Keratinocyte (primary cell): Measurements from ENCODE around the gene ALDH3A2. TPM values are rescaled to one million over a fixed set of nuclear protein-coding genes. Genes with fewer than 3 reads are reported as not detected.

Experiments
- DNase-seq: peaks from one replicate; pipeline ENCODE4 v3.0.0-alpha.2; 2011; ENCODE audit warnings: low read depth, missing footprints, low spot score
- FAIRE-seq: peaks from 2 replicates; lab custom pipeline; 2011; peaks lifted over from hg19 to GRCh38; lab: Jason Lieb, UNC
- H2AFZ ChIP-seq: 2 replicates; pipeline ENCODE4 v1.6.0; 2012; ENCODE audit warnings: low read length, control low read depth, inconsistent platforms; ENCODE audit not compliant: control insufficient read depth
- H3K27ac ChIP-seq: 2 replicates; pipeline ENCODE4 v1.5.1; 2011; ENCODE audit warnings: low read length; ENCODE audit not compliant: control insufficient read depth, insufficient read depth
- H3K27me3 ChIP-seq: 3 replicates; pipeline ENCODE4 v1.6.0; 2011; ENCODE audit warnings: low read length; ENCODE audit not compliant: control insufficient read depth, insufficient read depth; ENCODE audit errors: extremely low read depth
- H3K36me3 ChIP-seq, 2 experiments: 2 replicates in 1 of 2; 3 replicates in 1 of 2; pipeline ENCODE4 v1.5.1; 2011; ENCODE audit warnings: low read length in 2 of 2, mild to moderate bottlenecking in 1 of 2; ENCODE audit not compliant: control insufficient read depth in 2 of 2, insufficient read depth in 2 of 2; ENCODE audit errors: extremely low read depth in 1 of 2
- H3K4me1 ChIP-seq: 3 replicates; pipeline ENCODE4 v1.5.1; 2011; ENCODE audit warnings: low read length; ENCODE audit not compliant: control insufficient read depth, insufficient read depth; ENCODE audit errors: extremely low read depth
- H3K4me2 ChIP-seq: 3 replicates; pipeline ENCODE4 v1.6.0; 2011; ENCODE audit warnings: low read depth, low read length; ENCODE audit not compliant: control insufficient read depth, insufficient read depth; ENCODE audit errors: extremely low read depth
- H3K4me3 ChIP-seq, 3 experiments: fragments of 200-600 bp in 1 of 3; sonication (generic) in 1 of 3; 2 replicates in 2 of 3; 3 replicates in 1 of 3; pipeline ENCODE4 v1.5.1; 2011 to 2016; ENCODE audit warnings: low read length in 3 of 3, mild to moderate bottlenecking in 3 of 3, control low read depth in 2 of 3, inconsistent platforms in 1 of 3, low read depth in 1 of 3, mixed read lengths in 1 of 3, mixed run types in 1 of 3, moderate library complexity in 1 of 3; ENCODE audit not compliant: control insufficient read depth in 2 of 3, insufficient read depth in 2 of 3; ENCODE audit errors: extremely low read depth in 1 of 3
- H3K79me2 ChIP-seq: 2 replicates; pipeline ENCODE4 v1.6.0; 2012; ENCODE audit warnings: low read length; ENCODE audit not compliant: control insufficient read depth, insufficient read depth
- H3K9ac ChIP-seq: 3 replicates; pipeline ENCODE4 v1.6.0; 2011; ENCODE audit warnings: low read length; ENCODE audit not compliant: control insufficient read depth, insufficient read depth; ENCODE audit errors: extremely low read depth
- H3K9me1 ChIP-seq: 3 replicates; pipeline ENCODE4 v1.6.0; 2011; ENCODE audit warnings: low read length; ENCODE audit not compliant: control insufficient read depth, insufficient read depth; ENCODE audit errors: extremely low read depth
- H3K9me3 ChIP-seq: 2 replicates; pipeline ENCODE4 v1.5.1; 2012; ENCODE audit warnings: low read depth, low read length; ENCODE audit not compliant: control insufficient read depth
- H4K20me1 ChIP-seq: 3 replicates; pipeline ENCODE4 v1.6.0; 2011; ENCODE audit warnings: low read length; ENCODE audit not compliant: control insufficient read depth, insufficient read depth; ENCODE audit errors: extremely low read depth
- EZH2 ChIP-seq: IDR thresholded peaks from one replicate; pipeline ENCODE4 v1.6.1; 2012; ENCODE audit warnings: inconsistent platforms, mild to moderate bottlenecking, low read length, moderate library complexity
- dilution Hi-C: fragments of 300-500 bp; cut with MboI; formaldehyde crosslinking; loops from one replicate; pipeline ENCODE4 v1.7.0; 2020; ENCODE audit warnings: low sequenced_read_pairs; ENCODE audit not compliant: extremely low pct_ligation_motif_present
- polyA plus RNA-seq, 5 experiments: library from polyadenylated mRNA; depleted of rRNA in 3 of 5; stranded (reverse) in 3 of 5; stranded (forward) in 1 of 5; unstranded in 1 of 5; fragments of >200 nt; gene quantifications; 1 replicate in 1 of 5; 2 replicates in 3 of 5; 3 replicates in 1 of 5; pipeline versions ENCODE4 v1.2.1 to v1.2.3, GENCODE V29; 2011 to 2012; ENCODE audit warnings: missing spikeins in 2 of 5, low read depth in 1 of 5, low replicate concordance in 1 of 5
- TF ChIP-seq, protein P1 (sequence below), 3 experiments: IDR thresholded peaks in 1 of 3; conservative IDR thresholded peaks in 1 of 3; optimal IDR thresholded peaks in 1 of 3; 2 replicates in 2 of 3; 3 replicates in 1 of 3; pipeline versions ENCODE3 to v1.5.1; 2011; ENCODE audit warnings: low read length in 3 of 3, mild to moderate bottlenecking in 3 of 3, moderate library complexity in 2 of 3, control low read depth in 1 of 3, inconsistent platforms in 1 of 3; ENCODE audit not compliant: insufficient read depth in 2 of 3; ENCODE audit errors: extremely low read depth in 1 of 3

Gene ALDH3A2
- polyA plus RNA-seq, 1 donor (not counting 4 experiments of a cell fraction or from before 2014, with no cell fraction given): 77.6 TPM

- Histone ChIP-seq H3K4me1 (peaks cover 14% of the 10 kb centered on the region), H3K9ac (no peak overlapping the region), H3K4me2 (peak overlapping the region; percentile 30), H4K20me1 (no peaks in the 10 kb centered on the region), H3K9me1 (no peaks in the 10 kb centered on the region), H3K79me2 (no peaks in the 10 kb centered on the region), H2AFZ (peak overlapping the region; percentile 19), H3K27me3 (no peaks in the 10 kb centered on the region), H3K36me3 (no peaks in the 10 kb centered on the region), H3K9me3 (no peaks in the 10 kb centered on the region), H3K4me3 (no peak overlapping the region), H3K27ac (no peak overlapping the region)
- TF ChIP-seq, protein P1, sequence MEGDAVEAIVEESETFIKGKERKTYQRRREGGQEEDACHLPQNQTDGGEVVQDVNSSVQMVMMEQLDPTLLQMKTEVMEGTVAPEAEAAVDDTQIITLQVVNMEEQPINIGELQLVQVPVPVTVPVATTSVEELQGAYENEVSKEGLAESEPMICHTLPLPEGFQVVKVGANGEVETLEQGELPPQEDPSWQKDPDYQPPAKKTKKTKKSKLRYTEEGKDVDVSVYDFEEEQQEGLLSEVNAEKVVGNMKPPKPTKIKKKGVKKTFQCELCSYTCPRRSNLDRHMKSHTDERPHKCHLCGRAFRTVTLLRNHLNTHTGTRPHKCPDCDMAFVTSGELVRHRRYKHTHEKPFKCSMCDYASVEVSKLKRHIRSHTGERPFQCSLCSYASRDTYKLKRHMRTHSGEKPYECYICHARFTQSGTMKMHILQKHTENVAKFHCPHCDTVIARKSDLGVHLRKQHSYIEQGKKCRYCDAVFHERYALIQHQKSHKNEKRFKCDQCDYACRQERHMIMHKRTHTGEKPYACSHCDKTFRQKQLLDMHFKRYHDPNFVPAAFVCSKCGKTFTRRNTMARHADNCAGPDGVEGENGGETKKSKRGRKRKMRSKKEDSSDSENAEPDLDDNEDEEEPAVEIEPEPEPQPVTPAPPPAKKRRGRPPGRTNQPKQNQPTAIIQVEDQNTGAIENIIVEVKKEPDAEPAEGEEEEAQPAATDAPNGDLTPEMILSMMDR (optimal IDR thresholded peaks at IDR 0.05 in 1 of 3, IDR thresholded peaks at IDR 0.05 in 1 of 3, conservative IDR thresholded peaks at IDR 0.05 in 1 of 3; ENCODE audit: extremely low read depth in 1 of 3, insufficient read depth in 2 of 3, low read length in 3 of 3): no peak
- no peak for TF ChIP-seq EZH2
- FAIRE-seq (peak; percentile 95), DNase-seq (peak; percentile 60)
- dilution Hi-C loops: no loop called here
These were observed 58.5 kb downstream of the ALDH3A2 start for GRCh38 chr17:19706791-19707727.

GRCh38 chr17:19707728-19708221, 59.2 kb downstream of the ALDH3A2 start:
- Histone ChIP-seq H3K4me3 (no peak overlapping the region), H3K27ac (no peak overlapping the region), H2AFZ (peak overlapping the region; percentile 18), H3K9me3 (no peaks in the 10 kb centered on the region), H3K4me2 (peak overlapping the region; percentile 30), H3K9me1 (no peaks in the 10 kb centered on the region), H3K9ac (no peak overlapping the region), H3K79me2 (no peaks in the 10 kb centered on the region), H3K36me3 (no peaks in the 10 kb centered on the region), H4K20me1 (no peaks in the 10 kb centered on the region), H3K4me1 (peaks cover 14% of the 10 kb centered on the region), H3K27me3 (no peaks in the 10 kb centered on the region)
- dilution Hi-C loops: no loop called here
- DNase-seq (no peak), FAIRE-seq (no peak)
- TF ChIP-seq EZH2: no peak
- TF ChIP-seq, protein P1 (optimal IDR thresholded peaks at IDR 0.05 in 1 of 3, IDR thresholded peaks at IDR 0.05 in 1 of 3, conservative IDR thresholded peaks at IDR 0.05 in 1 of 3; ENCODE audit: extremely low read depth in 1 of 3, insufficient read depth in 2 of 3, low read length in 3 of 3): no peak
